Right cardiac atrium (tissue), 5 donors: ENCODE data around the gene POLDIP2. TPM values are rescaled to one million over a fixed set of nuclear protein-coding genes. Genes with fewer than 3 reads are reported as not detected.
"Not testable (repeated sequence)": the region's sequence is repeated elsewhere in the genome, so short reads cannot be mapped to it uniquely, and the experiment has no call there.

Experiments used
- ATAC-seq, 2 donors: fragments of 200-7000 bp; cut with Tn5 transposase; one replicate each; pipeline versions ENCODE4 v1.8.0 to v1.9.1; 2020; ENCODE audit warnings: moderate library complexity in 2 of 2, mild to moderate bottlenecking in 1 of 2
- DNase-seq, 3 donors: peaks; one replicate each; pipeline ENCODE4 v3.0.0-alpha.2; 2020
- H3K27ac ChIP-seq: one replicate; pipeline ENCODE4 v1.5.1; 2013; ENCODE audit warnings: mild to moderate bottlenecking, low read length, control low read depth, moderate library complexity
- H3K27me3 ChIP-seq: one replicate; pipeline ENCODE4 v1.6.1; 2013; ENCODE audit not compliant: control insufficient read depth, insufficient read depth
- H3K4me1 ChIP-seq: one replicate; pipeline ENCODE4 v1.6.1; 2013; ENCODE audit warnings: low read length; ENCODE audit not compliant: control insufficient read depth, insufficient read depth
- H3K4me3 ChIP-seq: one replicate; pipeline ENCODE4 v1.5.1; 2013; ENCODE audit warnings: low read length, control low read depth
- H3K9me3 ChIP-seq: one replicate; pipeline ENCODE4 v1.6.1; 2013; ENCODE audit warnings: low read length; ENCODE audit not compliant: control insufficient read depth
- WGBS: extraction: QIAGEN DNeasy Blood & Tissue Kit; methylation state at CpG from one replicate; pipeline ENCODE4 v1.1.7; 2013; 5-methylcytosine and 5-hydroxymethylcytosine counted together
- intact Hi-C, 4 donors: fragments of 100-400 bp; cut with DNase I; formaldehyde crosslinking; loops; one replicate each; pipeline versions ENCODE4 v1.11.0 to v1.14.0; 2022 to 2023
- polyA plus RNA-seq: library from polyadenylated mRNA; stranded (reverse); fragments of 200-250 nt; gene quantifications from one replicate; pipeline ENCODE4 v1.2.3, GENCODE V29; 2013
- total RNA-seq, 4 donors: library from RNA; stranded (reverse); fragmentation: NEBNext Ultra II Directional; extraction: Animal tissue kit (Norgen Biotek cat#: 25700); gene quantifications; one replicate each; pipeline ENCODE4 v1.2.1, GENCODE V29; 2021
- donor health status: healthy with polysubstance abuse.
- donor health status: DM: no; HTN: yes; CAD: no.
- donor health status: DM: no; HTN: no; CAD: no.
- donor health status: DM: no; HTN: yes; CAD: no; lungs with severe emphysema.
- donor health status: DM: yes; HTN: yes; CAD: no.

The POLDIP2 gene
- total and polyA plus RNA-seq, 5 donors = 95.6 to 99.8 (median 98.3) TPM

GRCh38 chr17:28343491-28343932 lies 13.8 kb downstream of the POLDIP2 start:
- intact Hi-C loops = no loop called here
- no peak for ATAC-seq
- DNase-seq = no peak
- WGBS = 83% methylated on average over 10 of the region's 10 CpGs
- Histone ChIP-seq H3K4me1 (peaks cover 2% of the 10 kb centered on the region), H3K4me3 (no peak overlapping the region), H3K27me3 (no peaks in the 10 kb centered on the region), H3K27ac (no peak overlapping the region), H3K9me3 (no peaks in the 10 kb centered on the region)

GRCh38 chr17:28342313-28342712 lies 15.0 kb downstream of the POLDIP2 start:
- 87% methylated on average over 14 of the region's 14 CpGs for WGBS
- Histone ChIP-seq H3K4me3 (no peak overlapping the region), H3K4me1 (peaks cover 2% of the 10 kb centered on the region), H3K9me3 (no peaks in the 10 kb centered on the region), H3K27ac (no peak overlapping the region), H3K27me3 (no peaks in the 10 kb centered on the region)
- intact Hi-C loops = no loop called here
- ATAC-seq (no peak), DNase-seq (no peak)

GRCh38 chr17:28341516-28341915 lies 15.8 kb downstream of the POLDIP2 start:
- Histone ChIP-seq H3K4me3 (no peak overlapping the region), H3K27ac (no peak overlapping the region), H3K9me3 (no peaks in the 10 kb centered on the region), H3K27me3 (no peaks in the 10 kb centered on the region), H3K4me1 (peaks cover 5% of the 10 kb centered on the region)
- DNase-seq (no peak), ATAC-seq (no peak)
- intact Hi-C loops = no loop called here
- 89% methylated on average over 11 of the region's 11 CpGs for WGBS

- intact Hi-C loops = no loop called here
- Histone ChIP-seq H3K9me3 (no peaks in the 10 kb centered on the region), H3K27ac (no peak overlapping the region), H3K4me1 (peaks cover 5% of the 10 kb centered on the region), H3K4me3 (no peak overlapping the region), H3K27me3 (no peaks in the 10 kb centered on the region)
- WGBS = 89% methylated on average over 6 of the region's 6 CpGs
- no peak for ATAC-seq
- DNase-seq = no peak
Measured at GRCh38 chr17:28340374-28340773, 17.0 kb downstream of the POLDIP2 start.

GRCh38 chr17:28339431-28339830 lies 17.9 kb downstream of the POLDIP2 start:
- WGBS = 88% methylated on average over 15 of the region's 15 CpGs
- ATAC-seq = no peak
- intact Hi-C loops = no loop called here
- Histone ChIP-seq H3K27me3 (no peaks in the 10 kb centered on the region), H3K27ac (no peak overlapping the region), H3K4me3 (no peak overlapping the region), H3K4me1 (peaks cover 7% of the 10 kb centered on the region), H3K9me3 (no peaks in the 10 kb centered on the region)
- DNase-seq = no peak

GRCh38 chr17:28338769-28339212 lies 18.5 kb downstream of the POLDIP2 start:
- H3K27me3 ChIP-seq, H3K9me3 ChIP-seq, H3K4me3 ChIP-seq, ATAC-seq, intact Hi-C loops, DNase-seq: not testable (repeated sequence)
- 78% methylated on average over 8 of the region's 8 CpGs for WGBS
- Histone ChIP-seq H3K4me1 (peaks cover 11% of the 10 kb centered on the region), H3K27ac (peak overlapping the region; percentile 81)

GRCh38 chr17:28338056-28338768 lies 19.1 kb downstream of the POLDIP2 start:
- Histone ChIP-seq H3K4me3 (peak overlapping the region; percentile 8), H3K9me3 (no peaks in the 10 kb centered on the region), H3K4me1 (peaks cover 11% of the 10 kb centered on the region), H3K27ac (peak overlapping the region; percentile 81), H3K27me3 (no peaks in the 10 kb centered on the region)
- 55% methylated on average over 5 of the region's 5 CpGs for WGBS
- intact Hi-C loops = no loop called here
- peak in 1 of 3 donors; percentile 64 for DNase-seq
- ATAC-seq = peak in 1 of 2 donors; percentile 5

GRCh38 chr17:28335959-28336871 lies 21.1 kb downstream of the POLDIP2 start:
- peak; percentile 79 to 87 (median 81) for DNase-seq
- 5% methylated on average over 29 of the region's 29 CpGs for WGBS
- ATAC-seq = peak; percentile 22 to 73
- H3K27ac ChIP-seq = peak overlapping the region; percentile 98
- intact Hi-C loops = no loop called here
- H3K4me1 ChIP-seq = peaks cover 11% of the 10 kb centered on the region
- no peaks in the 10 kb centered on the region for H3K9me3 ChIP-seq
- H3K27me3 ChIP-seq = no peaks in the 10 kb centered on the region
- peak overlapping the region; percentile 95 for H3K4me3 ChIP-seq

GRCh38 chr17:28335201-28335958 lies 21.9 kb downstream of the POLDIP2 start, which contains the start of the genes IFT20 and TNFAIP1:
TSS of gene IFT20 (minus strand) at chr17:28335472. CDS start at chr17:28331985, 3,487 bp downstream.
TSS of gene TNFAIP1 (plus strand) at chr17:28335761. CDS start at chr17:28339522, 3,761 bp downstream.
- Histone ChIP-seq H3K4me1 (peaks cover 11% of the 10 kb centered on the region), H3K4me3 (peak within 1 kb of the TSS; percentile 95), H3K9me3 (no peaks in the 10 kb centered on the region), H3K27me3 (no peaks in the 10 kb centered on the region), H3K27ac (peak within 1 kb of the TSS; percentile 98)
- intact Hi-C loops = no loop called here
- DNase-seq (peak; percentile 100), ATAC-seq (peak; percentile 93 to 98)
- under 1% methylated on average over 62 of the region's 62 CpGs for WGBS

GRCh38 chr17:28334666-28335200 lies 22.6 kb downstream of the POLDIP2 start:
- Histone ChIP-seq H3K4me1 (peaks cover 11% of the 10 kb centered on the region), H3K4me3 (peak overlapping the region; percentile 63), H3K27ac (peak overlapping the region; percentile 50), H3K9me3 (no peaks in the 10 kb centered on the region), H3K27me3 (no peaks in the 10 kb centered on the region)
- WGBS = 7% methylated on average over 18 of the region's 18 CpGs
- intact Hi-C loops = no loop called here
- ATAC-seq (no peak), DNase-seq (no peak)
